Astrocyte (in vitro differentiated cells and primary cell): ENCODE results near the gene EIF1AY. TPM values are rescaled to one million over a fixed set of nuclear protein-coding genes. Genes with fewer than 3 reads are reported as not detected.

Source experiments
- DNase-seq: peaks from one replicate; pipeline ENCODE4 v3.0.0-alpha.2; 2010; ENCODE audit warnings: low read depth
- FAIRE-seq: peaks from 2 replicates; lab custom pipeline; 2011; peaks lifted over from hg19 to GRCh38; lab: Jason Lieb, UNC
- H2AFZ ChIP-seq: 2 replicates; pipeline ENCODE4 v1.6.0; 2012; ENCODE audit warnings: low read depth, low read length, inconsistent platforms
- H3K27ac ChIP-seq: 2 replicates; pipeline ENCODE4 v1.5.1; 2011; ENCODE audit warnings: low read depth, low read length, inconsistent platforms
- H3K27me3 ChIP-seq: 2 replicates; pipeline ENCODE4 v1.6.0; 2011; ENCODE audit warnings: low read length, inconsistent platforms; ENCODE audit not compliant: insufficient read depth
- H3K36me3 ChIP-seq: 2 replicates; pipeline ENCODE4 v1.5.1; 2011; ENCODE audit warnings: low read length, inconsistent platforms; ENCODE audit not compliant: insufficient read depth
- H3K4me1 ChIP-seq: 2 replicates; pipeline ENCODE4 v1.5.1; 2011; ENCODE audit warnings: low read length, inconsistent platforms; ENCODE audit not compliant: insufficient read depth
- H3K4me2 ChIP-seq: 2 replicates; pipeline ENCODE4 v1.6.0; 2012; ENCODE audit warnings: low read length, inconsistent platforms
- H3K4me3 ChIP-seq: 2 replicates; pipeline ENCODE4 v1.5.1; 2011; ENCODE audit warnings: low read depth, mild to moderate bottlenecking, low read length, inconsistent platforms; ENCODE audit not compliant: insufficient read depth
- H3K79me2 ChIP-seq: 2 replicates; pipeline ENCODE4 v1.6.0; 2012; ENCODE audit warnings: mild to moderate bottlenecking, low read length, inconsistent platforms; ENCODE audit not compliant: insufficient read depth
- H3K9ac ChIP-seq: 2 replicates; pipeline ENCODE4 v1.6.0; 2012; ENCODE audit warnings: mild to moderate bottlenecking, low read length, inconsistent platforms
- H3K9me3 ChIP-seq: 2 replicates; pipeline ENCODE4 v1.5.1; 2012; ENCODE audit warnings: low read depth, mild to moderate bottlenecking, low read length, inconsistent platforms; ENCODE audit not compliant: insufficient read depth
- H4K20me1 ChIP-seq: 2 replicates; pipeline ENCODE4 v1.6.0; 2012; ENCODE audit warnings: low read length, inconsistent platforms; ENCODE audit not compliant: insufficient read depth
- H3K27ac Mint-ChIP-seq: one replicate; pipeline ENCODE4 v1.8.0; 2021; ENCODE audit warnings: mild to moderate bottlenecking, mixed read lengths; ENCODE audit not compliant: unreplicated experiment
- H3K27me3 Mint-ChIP-seq: one replicate; pipeline ENCODE4 v1.8.0; 2021; ENCODE audit warnings: low read depth, mixed read lengths; ENCODE audit not compliant: unreplicated experiment
- H3K36me3 Mint-ChIP-seq: one replicate; pipeline ENCODE4 v1.8.0; 2021; ENCODE audit warnings: low read depth, mixed read lengths; ENCODE audit not compliant: unreplicated experiment
- H3K4me1 Mint-ChIP-seq: one replicate; pipeline ENCODE4 v1.8.0; 2021; ENCODE audit warnings: low read depth, mixed read lengths; ENCODE audit not compliant: unreplicated experiment
- H3K4me3 Mint-ChIP-seq: one replicate; pipeline ENCODE4 v1.8.0; 2021; ENCODE audit warnings: mild to moderate bottlenecking, moderate library complexity, mixed read lengths; ENCODE audit not compliant: unreplicated experiment
- H3K9me3 Mint-ChIP-seq: one replicate; pipeline ENCODE4 v1.8.0; 2021; ENCODE audit warnings: mild to moderate bottlenecking, mixed read lengths; ENCODE audit not compliant: unreplicated experiment
- CTCF ChIP-seq: IDR thresholded peaks from 2 replicates; pipeline ENCODE4 v1.5.1; 2011; ENCODE audit warnings: low read depth, mild to moderate bottlenecking, inconsistent platforms, low read length, moderate library complexity; ENCODE audit not compliant: insufficient read depth
- EZH2 ChIP-seq: IDR thresholded peaks from 2 replicates; pipeline ENCODE4 v1.6.1; 2012; ENCODE audit warnings: mild to moderate bottlenecking, low read length, inconsistent platforms; ENCODE audit not compliant: insufficient read depth
- total RNA-seq: library from RNA; stranded (reverse); gene quantifications from 2 replicates; pipeline ENCODE4 v1.2.1, GENCODE V29; 2021

Gene EIF1AY
- total RNA-seq, 1 donor from 2014 or later, result 36.8 TPM

DNA sequence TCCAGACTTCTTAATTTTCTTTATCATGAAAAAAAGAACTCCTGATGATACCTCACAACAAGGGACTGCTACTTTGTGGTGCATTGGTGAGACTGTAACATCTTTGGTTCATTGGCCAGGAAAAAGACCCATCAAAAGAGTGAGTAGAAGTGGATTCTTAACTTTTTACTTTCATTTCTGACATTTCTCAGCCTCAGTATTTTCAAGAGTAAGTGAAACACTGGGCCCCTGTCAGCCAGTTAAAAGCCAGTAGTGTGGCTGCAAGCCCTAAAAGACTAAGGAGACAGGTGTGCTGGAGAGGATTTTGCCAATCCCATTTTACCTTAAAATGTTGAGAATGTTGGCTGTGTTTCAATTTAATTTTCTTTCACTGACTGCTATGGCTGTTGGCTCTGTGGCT is 36.6 kb upstream of the EIF1AY start:
- H3K4me3 Mint-ChIP-seq, result no peak overlapping the region
- H3K4me1 Mint-ChIP-seq, result no peaks in the 10 kb centered on the region
- H3K27me3 Mint-ChIP-seq, result no peaks in the 10 kb centered on the region
- H3K4me1 ChIP-seq, result no peaks in the 10 kb centered on the region
- no peaks in the 10 kb centered on the region for H3K36me3 Mint-ChIP-seq
- FAIRE-seq (no peak), DNase-seq (no peak)
- H3K9me3 Mint-ChIP-seq, result no peaks in the 10 kb centered on the region
- H3K4me2 ChIP-seq, result no peak overlapping the region
- no peak overlapping the region for H2AFZ ChIP-seq
- H3K27ac Mint-ChIP-seq, result no peak overlapping the region
- no peaks in the 10 kb centered on the region for H3K36me3 ChIP-seq
- H3K79me2 ChIP-seq, result no peaks in the 10 kb centered on the region
- no peak overlapping the region for H3K4me3 ChIP-seq
- H3K27me3 ChIP-seq, result no peaks in the 10 kb centered on the region
- H4K20me1 ChIP-seq, result no peaks in the 10 kb centered on the region
- TF ChIP-seq CTCF, result no peak
- TF ChIP-seq EZH2, result no peak
- H3K9ac ChIP-seq, result no peak overlapping the region
- H3K27ac ChIP-seq, result no peak overlapping the region
- no peaks in the 10 kb centered on the region for H3K9me3 ChIP-seq

GRCh38 chrY:20544451-20544960 is 31.1 kb upstream of the EIF1AY start:
- Histone ChIP-seq H3K4me2 (no peak overlapping the region), H2AFZ (no peak overlapping the region), H4K20me1 (no peaks in the 10 kb centered on the region), H3K4me3 (no peak overlapping the region), H3K27me3 (no peaks in the 10 kb centered on the region), H3K27ac (no peak overlapping the region), H3K9me3 (no peaks in the 10 kb centered on the region), H3K79me2 (no peaks in the 10 kb centered on the region), H3K9ac (no peak overlapping the region), H3K36me3 (no peaks in the 10 kb centered on the region), H3K4me1 (no peaks in the 10 kb centered on the region)
- Mint-ChIP-seq H3K4me3 (no peak overlapping the region), H3K9me3 (no peaks in the 10 kb centered on the region), H3K36me3 (no peaks in the 10 kb centered on the region), H3K4me1 (no peaks in the 10 kb centered on the region), H3K27me3 (no peaks in the 10 kb centered on the region), H3K27ac (no peak overlapping the region)
- no peak for DNase-seq
- no peak for FAIRE-seq
- TF ChIP-seq EZH2, result no peak
- no peak for TF ChIP-seq CTCF

- Mint-ChIP-seq H3K4me3 (no peak overlapping the region), H3K27me3 (no peaks in the 10 kb centered on the region), H3K4me1 (no peaks in the 10 kb centered on the region), H3K27ac (no peak overlapping the region), H3K9me3 (no peaks in the 10 kb centered on the region), H3K36me3 (no peaks in the 10 kb centered on the region)
- H3K36me3 ChIP-seq, result no peaks in the 10 kb centered on the region
- H3K4me1 ChIP-seq, result no peaks in the 10 kb centered on the region
- no peak overlapping the region for H3K4me3 ChIP-seq
- DNase-seq, result no peak
- no peak overlapping the region for H3K27ac ChIP-seq
- TF ChIP-seq EZH2 (no peak), CTCF (no peak)
- no peaks in the 10 kb centered on the region for H3K9me3 ChIP-seq
- no peak overlapping the region for H2AFZ ChIP-seq
- H3K9ac ChIP-seq, result no peak overlapping the region
- H4K20me1 ChIP-seq, result no peaks in the 10 kb centered on the region
- H3K4me2 ChIP-seq, result no peak overlapping the region
- no peaks in the 10 kb centered on the region for H3K79me2 ChIP-seq
- FAIRE-seq, result no peak
- H3K27me3 ChIP-seq, result no peaks in the 10 kb centered on the region
Observed at GRCh38 chrY:20546071-20546470, 29.5 kb upstream of the EIF1AY start.
